AG10803 (cell line): Measurements from ENCODE around the gene DPH1.

Experiments used
- DNase-seq: peaks from one replicate; pipeline ENCODE4 v3.0.0; 2010; ENCODE audit warnings: low read depth
- H3K4me3 ChIP-seq: 2 replicates; pipeline ENCODE4 v1.5.1; 2011; ENCODE audit warnings: mild to moderate bottlenecking, low read length, control low read depth
- CTCF ChIP-seq: conservative IDR thresholded peaks from 2 replicates; pipeline ENCODE4 v1.5.1; 2011; ENCODE audit warnings: mild to moderate bottlenecking, low read length, control low read depth, inconsistent platforms

Gene DPH1

GRCh38 chr17:2028737-2029136 is 1.2 kb upstream of the DPH1 start:
- no peak overlapping the region for H3K4me3 ChIP-seq
- no peak for DNase-seq
- TF ChIP-seq CTCF = no peak

GRCh38 chr17:2030779-2031163 is 818 bp downstream of the DPH1 start:
- peak; percentile 77 for TF ChIP-seq CTCF
- peak; percentile 90 for DNase-seq
- H3K4me3 ChIP-seq = peak overlapping the region; percentile 98

GRCh38 chr17:2033153-2033552 is 3.2 kb downstream of the DPH1 start:
- DNase-seq = no peak

GRCh38 chr17:2034157-2034556 is 4.2 kb downstream of the DPH1 start:
- peak; percentile 79 for DNase-seq
- H3K4me3 ChIP-seq = no peak overlapping the region
- no peak for TF ChIP-seq CTCF

More at GRCh38 chr17:2033153-2033552, 3.2 kb downstream of the DPH1 start:
- TF ChIP-seq CTCF = no peak
- no peak overlapping the region for H3K4me3 ChIP-seq

GRCh38 chr17:2034806-2035540 is 5.0 kb downstream of the DPH1 start:
- peak; percentile 93 for DNase-seq
- peak overlapping the region; percentile 20; the same call in 1 of the 2 replicates for H3K4me3 ChIP-seq
- TF ChIP-seq CTCF = no peak

GRCh38 chr17:2035541-2036488 is 5.9 kb downstream of the DPH1 start:
- no peak for DNase-seq
- no peak for TF ChIP-seq CTCF
- no peak overlapping the region for H3K4me3 ChIP-seq
